Mesendoderm (in vitro differentiated cells): ENCODE results near the gene SV2B.

ENCODE experiments used
- DNase-seq: peaks from one replicate; pipeline ENCODE4 v3.0.0; 2013
- H2AK5ac ChIP-seq: 2 replicates; pipeline ENCODE4 v1.6.1; 2013; ENCODE audit warnings: low read length, inconsistent platforms
- H2BK120ac ChIP-seq: 2 replicates; pipeline ENCODE4 v1.6.1; 2013; ENCODE audit warnings: low read depth, mild to moderate bottlenecking, low read length, moderate library complexity, mixed read lengths
- H2BK15ac ChIP-seq: replicated peaks from 2 replicates; pipeline ENCODE4 v1.6.1; 2013; ENCODE audit warnings: low read depth, mild to moderate bottlenecking, moderate library complexity
- H2BK5ac ChIP-seq: 2 replicates; pipeline ENCODE4 v1.6.1; 2013; ENCODE audit warnings: low read length, inconsistent platforms
- H3K18ac ChIP-seq: 2 replicates; pipeline ENCODE4 v1.6.1; 2013; ENCODE audit warnings: mild to moderate bottlenecking, low read length, mixed read lengths
- H3K23ac ChIP-seq: one replicate; pipeline ENCODE4 v1.6.1; 2013; ENCODE audit warnings: low read length
- H3K27ac ChIP-seq: 2 replicates; pipeline ENCODE4 v1.5.1; 2013; ENCODE audit warnings: low read depth, mild to moderate bottlenecking, inconsistent platforms, low read length, moderate library complexity
- H3K27me3 ChIP-seq: 2 replicates; pipeline ENCODE4 v1.6.1; 2013; ENCODE audit warnings: low read length, control low read depth, mild to moderate bottlenecking, inconsistent platforms; ENCODE audit not compliant: insufficient read depth, poor library complexity
- H3K36me3 ChIP-seq: 2 replicates; pipeline ENCODE4 v1.6.1; 2013; ENCODE audit warnings: low read length, inconsistent platforms; ENCODE audit not compliant: control insufficient read depth, insufficient read depth
- H3K4ac ChIP-seq: one replicate; pipeline ENCODE4 v1.6.1; 2013; ENCODE audit warnings: low read depth, mild to moderate bottlenecking, low read length, moderate library complexity
- H3K4me1 ChIP-seq: 2 replicates; pipeline ENCODE4 v1.6.1; 2013; ENCODE audit warnings: low read depth, low read length, inconsistent platforms; ENCODE audit not compliant: control insufficient read depth
- H3K4me2 ChIP-seq: 2 replicates; pipeline ENCODE4 v1.6.1; 2013; ENCODE audit warnings: low read length
- H3K4me3 ChIP-seq: 2 replicates; pipeline ENCODE4 v1.5.1; 2013; ENCODE audit warnings: mild to moderate bottlenecking, low read length
- H3K56ac ChIP-seq: one replicate; pipeline ENCODE4 v1.6.1; 2013; ENCODE audit warnings: low read length
- H3K79me1 ChIP-seq: 2 replicates; pipeline ENCODE4 v1.6.1; 2013; ENCODE audit warnings: low read length, inconsistent platforms
- H3K79me2 ChIP-seq: 2 replicates; pipeline ENCODE4 v1.6.1; 2013; ENCODE audit warnings: mild to moderate bottlenecking, low read length; ENCODE audit not compliant: control insufficient read depth, insufficient read depth
- H3K9ac ChIP-seq: 2 replicates; pipeline ENCODE4 v1.6.1; 2013; ENCODE audit warnings: low read length, inconsistent platforms
- H4K5ac ChIP-seq: one replicate; pipeline ENCODE4 v1.6.1; 2013; ENCODE audit warnings: low read length
- H4K8ac ChIP-seq: one replicate; pipeline ENCODE4 v1.6.1; 2013; ENCODE audit warnings: low read depth, mild to moderate bottlenecking, control low read depth, low read length, moderate library complexity
- WGBS: extraction: QIAGEN DNeasy Blood & Tissue Kit; methylation state at CpG from one replicate; pipeline ENCODE4 v1.1.7; 2013; ENCODE audit warnings: low lambda C conversion rate, missing lambda C conversion rate; ENCODE audit not compliant: insufficient coverage; ENCODE audit errors: extremely low coverage; 5-methylcytosine and 5-hydroxymethylcytosine counted together

Gene SV2B

GRCh38 chr15:91209318-91209717, 109.3 kb downstream of the SV2B start:
- Histone ChIP-seq H3K79me1 (no peaks in the 10 kb centered on the region), H3K9ac (no peak overlapping the region), H4K8ac (no peak overlapping the region), H4K5ac (no peak overlapping the region), H3K36me3 (no peaks in the 10 kb centered on the region), H3K27ac (no peak overlapping the region), H3K4me3 (no peak overlapping the region), H3K4me1 (no peaks in the 10 kb centered on the region), H3K18ac (no peak overlapping the region), H3K4me2 (no peak overlapping the region), H3K79me2 (no peaks in the 10 kb centered on the region), H2BK15ac (no peak overlapping the region), H3K56ac (no peak overlapping the region), H3K4ac (no peak overlapping the region), H3K23ac (no peak overlapping the region), H2BK5ac (no peak overlapping the region), H2BK120ac (no peak overlapping the region), H3K27me3 (no peaks in the 10 kb centered on the region), H2AK5ac (no peak overlapping the region)
- WGBS: no CpG with 5 or more reads among the region's 4 CpGs
- no peak for DNase-seq

- H2BK120ac ChIP-seq: no peak overlapping the region
- H3K79me1 ChIP-seq: no peaks in the 10 kb centered on the region
- no peak overlapping the region for H3K23ac ChIP-seq
- H3K27ac ChIP-seq: no peak overlapping the region
- H4K5ac ChIP-seq: no peak overlapping the region
- no peak overlapping the region for H3K56ac ChIP-seq
- no peak overlapping the region for H2AK5ac ChIP-seq
- no peak for DNase-seq
- H3K18ac ChIP-seq: no peak overlapping the region
- H2BK5ac ChIP-seq: no peak overlapping the region
- H3K4me3 ChIP-seq: no peak overlapping the region
- H3K4me1 ChIP-seq: no peaks in the 10 kb centered on the region
- no peak overlapping the region for H2BK15ac ChIP-seq
- no peaks in the 10 kb centered on the region for H3K36me3 ChIP-seq
- no peak overlapping the region for H4K8ac ChIP-seq
- H3K79me2 ChIP-seq: no peaks in the 10 kb centered on the region
- no peaks in the 10 kb centered on the region for H3K27me3 ChIP-seq
- WGBS: no CpG with 5 or more reads among the region's 3 CpGs
- H3K4me2 ChIP-seq: no peak overlapping the region
- no peak overlapping the region for H3K4ac ChIP-seq
- H3K9ac ChIP-seq: no peak overlapping the region
These were observed 109.7 kb downstream of the SV2B start for GRCh38 chr15:91209726-91210125.

GRCh38 chr15:91214675-91215590, 114.9 kb downstream of the SV2B start:
- DNase-seq: no peak
- Histone ChIP-seq H3K56ac (no peak overlapping the region), H2AK5ac (no peak overlapping the region), H3K79me1 (no peaks in the 10 kb centered on the region), H3K4me1 (no peaks in the 10 kb centered on the region), H2BK5ac (no peak overlapping the region), H4K5ac (no peak overlapping the region), H3K18ac (no peak overlapping the region), H4K8ac (no peak overlapping the region), H2BK15ac (no peak overlapping the region), H3K36me3 (no peaks in the 10 kb centered on the region), H3K4me3 (no peak overlapping the region), H3K4ac (no peak overlapping the region), H3K79me2 (no peaks in the 10 kb centered on the region), H3K9ac (no peak overlapping the region), H3K27ac (no peak overlapping the region), H3K4me2 (no peak overlapping the region), H3K27me3 (no peaks in the 10 kb centered on the region), H2BK120ac (no peak overlapping the region), H3K23ac (no peak overlapping the region)
- no CpG with 5 or more reads among the region's 11 CpGs for WGBS

GRCh38 chr15:91216000-91216399, 115.9 kb downstream of the SV2B start:
- H3K9ac ChIP-seq: no peak overlapping the region
- H3K27me3 ChIP-seq: no peaks in the 10 kb centered on the region
- no peak overlapping the region for H3K27ac ChIP-seq
- H2BK15ac ChIP-seq: no peak overlapping the region
- H3K23ac ChIP-seq: no peak overlapping the region
- DNase-seq: no peak
- H3K4me3 ChIP-seq: no peak overlapping the region
- WGBS: no CpG with 5 or more reads among the region's 3 CpGs
- no peaks in the 10 kb centered on the region for H3K36me3 ChIP-seq
- no peak overlapping the region for H3K4ac ChIP-seq
- no peak overlapping the region for H2BK5ac ChIP-seq
- no peak overlapping the region for H3K18ac ChIP-seq
- H3K79me2 ChIP-seq: no peaks in the 10 kb centered on the region
- no peak overlapping the region for H4K5ac ChIP-seq
- H3K4me2 ChIP-seq: no peak overlapping the region
- no peak overlapping the region for H2AK5ac ChIP-seq
- no peaks in the 10 kb centered on the region for H3K79me1 ChIP-seq
- H4K8ac ChIP-seq: no peak overlapping the region
- no peaks in the 10 kb centered on the region for H3K4me1 ChIP-seq
- H2BK120ac ChIP-seq: no peak overlapping the region
- H3K56ac ChIP-seq: no peak overlapping the region

GRCh38 chr15:91219206-91219605, 119.1 kb downstream of the SV2B start:
- H2AK5ac ChIP-seq: no peak overlapping the region
- no peak overlapping the region for H3K56ac ChIP-seq
- H2BK120ac ChIP-seq: no peak overlapping the region
- no peaks in the 10 kb centered on the region for H3K79me2 ChIP-seq
- no peak overlapping the region for H3K4me3 ChIP-seq
- H3K4ac ChIP-seq: no peak overlapping the region
- no peak overlapping the region for H3K18ac ChIP-seq
- H3K27ac ChIP-seq: no peak overlapping the region
- no peaks in the 10 kb centered on the region for H3K79me1 ChIP-seq
- H3K9ac ChIP-seq: no peak overlapping the region
- no peak overlapping the region for H2BK15ac ChIP-seq
- no CpG with 5 or more reads among the region's 1 CpG for WGBS
- H3K27me3 ChIP-seq: no peaks in the 10 kb centered on the region
- H3K4me1 ChIP-seq: no peaks in the 10 kb centered on the region
- no peak for DNase-seq
- no peak overlapping the region for H4K5ac ChIP-seq
- no peak overlapping the region for H2BK5ac ChIP-seq
- H4K8ac ChIP-seq: no peak overlapping the region
- no peak overlapping the region for H3K23ac ChIP-seq
- H3K36me3 ChIP-seq: no peaks in the 10 kb centered on the region
- H3K4me2 ChIP-seq: no peak overlapping the region

GRCh38 chr15:91222052-91222451, 122.0 kb downstream of the SV2B start:
- Histone ChIP-seq H3K4me2 (no peak overlapping the region), H3K27me3 (no peaks in the 10 kb centered on the region), H3K27ac (no peak overlapping the region), H3K4me1 (no peaks in the 10 kb centered on the region), H3K9ac (no peak overlapping the region), H3K4me3 (no peak overlapping the region), H3K36me3 (no peaks in the 10 kb centered on the region), H3K79me2 (no peaks in the 10 kb centered on the region), H2BK15ac (no peak overlapping the region), H2AK5ac (no peak overlapping the region), H3K23ac (no peak overlapping the region), H2BK120ac (no peak overlapping the region), H3K56ac (no peak overlapping the region), H2BK5ac (no peak overlapping the region), H4K8ac (no peak overlapping the region), H3K18ac (no peak overlapping the region), H3K79me1 (no peaks in the 10 kb centered on the region), H4K5ac (no peak overlapping the region), H3K4ac (no peak overlapping the region)
- WGBS: no CpG with 5 or more reads among the region's 8 CpGs
- DNase-seq: no peak
